Type B pancreatic cell (in vitro differentiated cells): ENCODE results near the gene ARRDC5. TPM values are rescaled to one million over a fixed set of nuclear protein-coding genes. Genes with fewer than 3 reads are reported as not detected.
A peak's percentile ranks its signal among the peaks of the same experiment; 100 is the strongest.
"Not testable (repeated sequence)": the region's sequence is repeated elsewhere in the genome, so short reads cannot be mapped to it uniquely, and the experiment has no call there.

Experiments used
- DNase-seq: peaks from one replicate; pipeline ENCODE4 v3.0.0; 2021; ENCODE audit warnings: mixed read lengths; ENCODE audit not compliant: unreplicated experiment; ENCODE audit errors: extremely low spot score
- H3K27ac Mint-ChIP-seq: 2 replicates; pipeline ENCODE4 v1.8.0; 2021; ENCODE audit warnings: mild to moderate bottlenecking, mixed read lengths
- H3K27me3 Mint-ChIP-seq: 2 replicates; pipeline ENCODE4 v1.8.0; 2021; ENCODE audit warnings: mixed read lengths
- H3K36me3 Mint-ChIP-seq: 2 replicates; pipeline ENCODE4 v1.8.0; 2021; ENCODE audit warnings: mixed read lengths
- H3K4me1 Mint-ChIP-seq: one replicate; pipeline ENCODE4 v1.8.0; 2021; ENCODE audit warnings: mixed read lengths; ENCODE audit not compliant: unreplicated experiment
- H3K4me3 Mint-ChIP-seq: 2 replicates; pipeline ENCODE4 v1.8.0; 2021; ENCODE audit warnings: mild to moderate bottlenecking, mixed read lengths
- H3K9me3 Mint-ChIP-seq: 2 replicates; pipeline ENCODE4 v1.8.0; 2021; ENCODE audit warnings: mixed read lengths
- total RNA-seq: library from RNA; stranded (reverse); gene quantifications from 2 replicates; pipeline ENCODE4 v1.2.1, GENCODE V29; 2021; ENCODE audit warnings: low replicate concordance
- TF ChIP-seq, protein P1 (sequence below): fragments of 200-600 bp; sonication (generic); conservative IDR thresholded peaks from 2 replicates; pipeline ENCODE4 v1.5.0; 2021; ENCODE audit warnings: antibody characterized with exemption, mild to moderate bottlenecking

ARRDC5 gene
- total RNA-seq, 1 donor from 2014 or later, result not detected

DNA sequence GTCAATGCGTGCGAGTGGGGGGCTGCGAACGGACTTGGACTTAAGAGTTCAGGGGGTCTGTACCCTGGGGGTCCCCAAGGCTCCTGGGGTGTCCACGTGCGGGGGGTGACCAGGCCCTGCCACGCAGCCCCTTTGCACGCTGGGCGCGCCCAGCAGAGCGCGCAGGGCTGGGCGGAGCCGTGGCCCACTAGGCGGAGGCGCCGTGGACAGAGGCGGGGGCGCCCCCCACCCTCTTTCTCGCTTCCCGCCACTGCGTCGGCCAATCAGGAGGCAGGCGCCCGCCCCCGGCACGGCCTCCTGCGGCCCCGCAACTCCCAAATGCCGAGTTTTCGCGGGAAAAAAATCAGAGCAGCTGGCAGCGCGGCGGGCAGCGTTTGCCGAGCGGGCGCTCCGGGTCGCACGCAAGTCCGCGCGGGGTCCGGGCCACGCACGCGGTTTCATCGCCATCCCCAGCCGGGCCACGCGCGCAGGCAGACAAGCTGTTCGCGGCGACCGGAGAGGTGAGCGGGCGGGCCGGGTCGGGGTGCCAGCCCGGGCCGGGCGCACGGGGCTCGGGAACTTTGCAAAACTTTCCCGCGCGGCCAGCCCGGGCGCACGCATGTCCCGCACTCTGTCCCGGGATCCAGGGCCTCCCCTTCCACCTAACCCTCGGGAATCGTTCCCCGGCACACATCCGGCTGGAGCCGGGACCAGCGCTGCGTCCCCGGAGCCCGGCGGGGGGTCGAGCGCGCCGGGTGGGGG is 6.6 kb upstream of the ARRDC5 start, which contains the start of gene UHRF1:
TSS of gene UHRF1 (plus strand) at position 346 of the 741 bp plus-strand sequence. CDS start 1,385 bp downstream, outside the sequence.
- Mint-ChIP-seq H3K9me3 (no peaks in the 10 kb centered on the region), H3K36me3 (peaks cover 3% of the 10 kb centered on the region), H3K4me3 (peak within 1 kb of the TSS; percentile 91), H3K27me3 (no peaks in the 10 kb centered on the region), H3K27ac (peak within 1 kb of the TSS; percentile 56), H3K4me1 (peaks cover 23% of the 10 kb centered on the region)
- DNase-seq, result no peak
- TF ChIP-seq, protein P1, sequence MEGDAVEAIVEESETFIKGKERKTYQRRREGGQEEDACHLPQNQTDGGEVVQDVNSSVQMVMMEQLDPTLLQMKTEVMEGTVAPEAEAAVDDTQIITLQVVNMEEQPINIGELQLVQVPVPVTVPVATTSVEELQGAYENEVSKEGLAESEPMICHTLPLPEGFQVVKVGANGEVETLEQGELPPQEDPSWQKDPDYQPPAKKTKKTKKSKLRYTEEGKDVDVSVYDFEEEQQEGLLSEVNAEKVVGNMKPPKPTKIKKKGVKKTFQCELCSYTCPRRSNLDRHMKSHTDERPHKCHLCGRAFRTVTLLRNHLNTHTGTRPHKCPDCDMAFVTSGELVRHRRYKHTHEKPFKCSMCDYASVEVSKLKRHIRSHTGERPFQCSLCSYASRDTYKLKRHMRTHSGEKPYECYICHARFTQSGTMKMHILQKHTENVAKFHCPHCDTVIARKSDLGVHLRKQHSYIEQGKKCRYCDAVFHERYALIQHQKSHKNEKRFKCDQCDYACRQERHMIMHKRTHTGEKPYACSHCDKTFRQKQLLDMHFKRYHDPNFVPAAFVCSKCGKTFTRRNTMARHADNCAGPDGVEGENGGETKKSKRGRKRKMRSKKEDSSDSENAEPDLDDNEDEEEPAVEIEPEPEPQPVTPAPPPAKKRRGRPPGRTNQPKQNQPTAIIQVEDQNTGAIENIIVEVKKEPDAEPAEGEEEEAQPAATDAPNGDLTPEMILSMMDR, result no peak

DNA sequence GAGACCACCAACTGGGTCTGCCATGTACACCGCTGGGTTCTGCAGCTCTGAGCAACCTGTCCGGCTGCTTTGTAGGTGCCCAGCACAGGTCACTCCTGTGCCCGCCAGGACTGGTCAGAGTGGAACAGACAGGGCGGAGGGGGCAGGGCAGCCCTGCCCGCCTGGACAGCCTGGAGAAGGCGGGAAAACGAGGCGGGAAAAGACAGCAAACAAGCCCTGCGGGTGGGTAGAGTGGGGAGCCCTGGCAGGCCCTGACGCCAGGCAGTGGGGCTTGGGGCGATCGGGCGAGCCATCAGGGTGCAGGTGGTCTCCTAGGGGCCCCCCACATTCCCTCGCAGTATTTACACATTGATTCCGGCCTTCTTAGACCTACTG is 6.1 kb upstream of the ARRDC5 start:
- peaks cover 23% of the 10 kb centered on the region for H3K4me1 Mint-ChIP-seq
- H3K27me3 Mint-ChIP-seq, result no peaks in the 10 kb centered on the region
- H3K27ac Mint-ChIP-seq, result peak overlapping the region; percentile 27
- no peak for DNase-seq
- TF ChIP-seq, protein P1, result no peak
- no peaks in the 10 kb centered on the region for H3K36me3 Mint-ChIP-seq
- no peaks in the 10 kb centered on the region for H3K9me3 Mint-ChIP-seq
- H3K4me3 Mint-ChIP-seq, result peak overlapping the region; percentile 76

DNA sequence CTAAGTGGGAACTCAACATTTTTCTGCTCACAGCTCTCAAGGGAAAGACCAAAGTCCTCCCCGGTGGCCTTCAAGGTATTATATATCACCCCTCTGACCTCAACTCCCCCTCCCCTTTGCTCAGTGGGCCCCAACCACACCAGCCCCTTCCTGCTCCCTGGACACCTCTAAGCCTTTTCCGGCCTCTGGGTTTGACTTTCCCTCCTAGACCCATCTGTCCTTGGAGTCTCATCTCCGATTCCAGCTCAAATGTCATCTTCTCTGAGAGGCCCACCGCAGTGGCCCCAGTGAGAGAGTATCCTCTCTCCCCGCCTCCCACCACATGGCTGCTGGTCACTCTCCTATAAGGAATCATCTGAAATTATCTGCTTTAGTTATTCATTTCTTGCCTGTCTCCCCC is 5.7 kb upstream of the ARRDC5 start:
- Mint-ChIP-seq H3K36me3 (no peaks in the 10 kb centered on the region), H3K27me3 (no peaks in the 10 kb centered on the region), H3K4me3 (peak overlapping the region; percentile 76), H3K9me3 (no peaks in the 10 kb centered on the region), H3K27ac (peak overlapping the region; percentile 27), H3K4me1 (peaks cover 23% of the 10 kb centered on the region)
- DNase-seq, result no peak
- TF ChIP-seq, protein P1, result no peak

DNA sequence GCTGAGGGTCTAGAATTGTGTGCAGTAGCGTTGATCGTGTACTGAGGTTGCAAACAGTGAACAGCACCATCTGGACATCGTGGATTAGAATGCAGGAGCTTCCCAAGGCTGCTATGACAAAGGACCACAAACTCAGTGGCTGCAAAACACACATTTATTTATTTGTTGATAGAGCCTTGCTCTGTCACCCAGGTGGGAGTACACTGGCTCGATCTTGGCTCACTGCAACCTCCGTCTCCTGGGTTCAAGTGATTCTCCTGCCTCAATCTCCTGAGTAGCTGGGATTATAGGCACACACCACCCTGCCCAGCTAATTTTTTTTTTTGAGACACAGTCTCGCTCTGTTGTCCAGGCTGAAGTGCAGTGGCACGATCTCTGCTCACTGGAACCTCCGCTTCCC is 4.3 kb upstream of the ARRDC5 start:
- Mint-ChIP-seq H3K27me3 (no peaks in the 10 kb centered on the region), H3K27ac (no peak overlapping the region), H3K4me1 (peaks cover 16% of the 10 kb centered on the region), H3K9me3 (no peaks in the 10 kb centered on the region), H3K36me3 (no peaks in the 10 kb centered on the region), H3K4me3 (no peak overlapping the region)
- TF ChIP-seq, protein P1, result no peak
- no peak for DNase-seq

DNA sequence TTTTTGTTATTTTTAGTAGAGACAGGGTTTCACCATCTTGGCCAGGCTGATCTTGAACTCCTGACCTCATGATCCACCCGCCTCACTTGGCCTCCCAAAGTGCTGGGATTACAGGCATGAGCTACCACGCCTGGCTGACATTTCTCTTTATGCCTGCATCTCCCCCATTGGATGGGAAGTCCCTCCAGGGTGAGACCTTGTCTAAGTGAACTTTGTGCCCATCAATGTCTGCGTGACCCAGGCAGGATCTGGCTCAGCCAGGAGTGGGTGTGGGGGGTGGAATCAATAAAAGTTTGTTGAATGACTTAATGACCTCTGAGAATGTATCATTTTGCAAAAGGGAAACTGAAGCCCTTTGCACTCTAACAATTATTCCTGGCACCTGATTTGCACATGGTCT is 1.8 kb upstream of the ARRDC5 start:
- Mint-ChIP-seq H3K4me3 (no peak overlapping the region), H3K36me3 (no peaks in the 10 kb centered on the region), H3K4me1 (peaks cover 9% of the 10 kb centered on the region), H3K27me3 (no peaks in the 10 kb centered on the region), H3K9me3 (no peaks in the 10 kb centered on the region), H3K27ac (no peak overlapping the region)
- no peak for DNase-seq
- TF ChIP-seq, protein P1, result no peak

DNA sequence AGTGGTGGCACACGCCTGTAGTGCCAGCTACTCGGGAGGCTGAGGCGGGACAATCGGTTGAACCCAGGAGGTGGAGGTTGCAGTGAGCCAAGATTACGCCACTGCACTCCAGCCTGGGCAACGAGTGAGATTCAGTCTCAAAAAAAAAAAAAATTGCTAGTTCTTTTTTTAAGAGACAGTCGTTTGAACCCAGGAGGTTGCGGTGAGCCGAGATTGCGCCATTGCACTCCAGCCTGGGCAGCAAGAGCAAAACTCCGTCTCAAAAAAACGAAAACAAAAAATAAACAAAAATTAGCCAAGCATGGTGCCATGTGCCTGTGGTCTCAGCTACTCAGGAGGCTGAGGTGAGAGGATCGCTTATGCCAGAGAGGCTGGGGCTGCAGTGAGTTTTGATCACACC is 1.8 kb downstream of the ARRDC5 start:
- not testable (repeated sequence) for DNase-seq, H3K27ac Mint-ChIP-seq, H3K4me3 Mint-ChIP-seq, H3K4me1 Mint-ChIP-seq, H3K27me3 Mint-ChIP-seq, H3K36me3 Mint-ChIP-seq, H3K9me3 Mint-ChIP-seq
